ENCODE measurements around the gene BNIP2. TPM values are rescaled to one million over a fixed set of nuclear protein-coding genes. Genes with fewer than 3 reads are reported as not detected.
"Not testable (repeated sequence)": the region's sequence is repeated elsewhere in the genome, so short reads cannot be mapped to it uniquely, and the experiment has no call there.

BNIP2 gene
- total and polyA plus RNA-seq, 4 donors = 17.4 to 73.6 (median 29.6) TPM

- peak in 1 of 2 donors; percentile 23 for TF ChIP-seq JUND (IDR thresholded peaks at IDR 0.05)
- not testable (repeated sequence) for H3K4me3 ChIP-seq (ENCODE audit: low read depth in 1 of 3, low read length in 3 of 3); H3K27ac ChIP-seq (ENCODE audit: low read depth in 1 of 2, low read length in 2 of 2); H3K27me3 ChIP-seq (ENCODE audit: control insufficient read depth in 4 of 4, insufficient read depth in 4 of 4, low read length in 3 of 4); H3K36me3 ChIP-seq (ENCODE audit: control insufficient read depth in 4 of 4, insufficient read depth in 3 of 4, low read depth in 1 of 4, low read length in 3 of 4); H3K9me3 ChIP-seq (ENCODE audit: control insufficient read depth in 4 of 4, low read length in 3 of 4); H3K4me1 ChIP-seq (ENCODE audit: control insufficient read depth in 4 of 4, insufficient read depth in 4 of 4, low read length in 3 of 4); DNase-seq (ENCODE audit: low spot score); H3K9ac ChIP-seq (ENCODE audit: low read depth in 1 of 2, low read length in 2 of 2)
- WGBS = 72% methylated on average over 4 of the region's 4 CpGs
These were observed 8.9 kb upstream of the BNIP2 start for GRCh38 chr15:59698065-59698464.

- DNase-seq (ENCODE audit: low spot score) = no peak
- no peak overlapping the region for H3K4me3 ChIP-seq (ENCODE audit: low read depth in 1 of 3, low read length in 3 of 3)
- no peaks in the 10 kb centered on the region for H3K27me3 ChIP-seq (ENCODE audit: control insufficient read depth in 4 of 4, insufficient read depth in 4 of 4, low read length in 3 of 4)
- TF ChIP-seq CTCF (IDR thresholded peaks at IDR 0.05; ENCODE audit: low read depth, low read length, missing input control) (no peak), NR2F2 (IDR thresholded peaks at IDR 0.05) (no peak), EGR1 (IDR thresholded peaks at IDR 0.05; ENCODE audit: low read depth in 2 of 2) (no peak), FOXA2 (IDR thresholded peaks at IDR 0.05) (no peak), FOXA1 (IDR thresholded peaks at IDR 0.05) (no peak), MAX (IDR thresholded peaks at IDR 0.05) (no peak), REST (IDR thresholded peaks at IDR 0.05) (no peak), HNF4A (conservative IDR thresholded peaks at IDR 0.05) (no peak), ATF3 (IDR thresholded peaks at IDR 0.05) (no peak), RAD21 (IDR thresholded peaks at IDR 0.05) (no peak), GABPA (IDR thresholded peaks at IDR 0.05 in 1 of 2, conservative IDR thresholded peaks at IDR 0.05 in 1 of 2) (no peak), JUND (IDR thresholded peaks at IDR 0.05) (no peak), ZBTB33 (IDR thresholded peaks at IDR 0.05) (no peak)
- no peak overlapping the region for H3K27ac ChIP-seq (ENCODE audit: low read depth in 1 of 2, low read length in 2 of 2)
- H3K4me1 ChIP-seq (ENCODE audit: control insufficient read depth in 4 of 4, insufficient read depth in 4 of 4, low read length in 3 of 4) = peaks cover 0 to 4% (median 1%) of the 10 kb centered on the region in 4 donors
- no peaks in the 10 kb centered on the region for H3K9me3 ChIP-seq (ENCODE audit: control insufficient read depth in 4 of 4, low read length in 3 of 4)
- no peak overlapping the region for H3K9ac ChIP-seq (ENCODE audit: low read depth in 1 of 2, low read length in 2 of 2)
- H3K36me3 ChIP-seq (ENCODE audit: control insufficient read depth in 4 of 4, insufficient read depth in 3 of 4, low read depth in 1 of 4, low read length in 3 of 4) = no peaks in the 10 kb centered on the region
- WGBS = 89% methylated on average over 4 of the region's 4 CpGs
These were observed 7.2 kb upstream of the BNIP2 start for GRCh38 chr15:59696332-59696731.

Measured in liver (tissue), 9 donors.